HG03039 (cell line): ENCODE results near the gene PRPF6.

Experiments
- ATAC-seq: cut with Tn5 transposase; IDR thresholded peaks from one replicate; pipeline ENCODE4 v1.9.1; 2021; ENCODE audit warnings: mild to moderate bottlenecking, moderate library complexity; ENCODE audit not compliant: unreplicated experiment

Gene PRPF6

DNA sequence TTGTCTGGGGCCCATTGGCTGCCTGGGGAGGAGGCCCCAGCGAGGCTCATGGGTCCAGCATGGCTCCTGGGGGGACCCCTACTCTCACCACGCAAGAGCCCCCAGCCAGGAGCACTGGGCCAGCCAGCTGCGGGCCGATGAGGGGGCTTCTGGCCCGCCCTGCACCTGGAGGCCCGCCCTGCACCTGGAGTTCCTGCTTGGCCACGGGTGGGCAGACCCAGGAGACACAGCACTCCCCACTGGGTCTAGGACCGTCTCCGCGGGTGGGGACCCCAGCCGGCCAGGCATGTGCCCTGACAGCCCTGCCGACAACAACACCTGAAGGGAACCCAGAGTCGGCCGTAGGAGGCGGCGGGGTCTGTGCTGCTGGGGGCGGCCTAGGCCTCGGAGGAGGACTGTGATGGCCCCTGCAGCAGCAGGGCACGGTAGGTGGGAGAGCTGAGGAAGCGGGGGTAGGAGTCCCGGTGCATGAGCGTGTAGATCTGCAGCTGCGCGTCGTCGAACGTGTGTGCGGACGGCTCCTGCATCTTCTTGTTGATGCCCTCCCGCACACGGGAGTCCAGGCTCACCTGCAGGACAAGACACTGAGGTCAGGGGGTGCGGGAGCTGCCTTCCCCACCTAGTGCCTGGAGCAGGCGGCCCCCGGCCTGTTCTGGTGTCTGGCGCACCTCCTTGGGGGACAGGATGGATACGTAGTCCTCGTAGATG is 92.7 kb downstream of the PRPF6 start:
- ATAC-seq = no peak

DNA sequence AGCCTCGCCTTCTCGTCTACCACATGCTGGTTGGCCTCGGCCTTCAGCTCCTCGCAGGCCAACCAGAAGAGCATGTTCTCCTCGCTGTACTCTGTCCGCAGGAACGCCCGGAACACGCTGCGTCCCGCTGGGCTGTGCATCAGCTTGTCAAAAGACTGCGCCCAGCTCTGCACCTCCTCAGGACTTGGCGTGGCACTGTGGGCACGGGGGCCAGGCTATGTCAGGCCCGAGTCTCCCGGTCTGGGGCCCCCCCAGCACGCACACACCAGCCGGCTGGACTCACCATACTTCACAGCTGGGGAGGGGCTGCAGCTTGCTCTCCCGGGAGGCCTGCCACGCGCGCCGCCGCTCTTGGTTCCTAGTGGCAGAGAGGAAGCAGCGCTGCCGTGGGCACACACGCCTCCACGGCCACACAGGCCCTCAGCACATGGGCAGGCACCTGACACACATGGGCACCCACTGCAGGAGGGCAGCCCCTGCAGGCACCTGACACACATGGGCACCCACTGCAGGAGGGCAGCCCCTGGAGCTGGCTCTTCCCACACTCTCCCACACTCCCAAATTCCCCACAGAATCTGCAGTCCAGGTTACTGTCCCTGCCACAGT is 93.4 kb downstream of the PRPF6 start:
- no peak for ATAC-seq

DNA sequence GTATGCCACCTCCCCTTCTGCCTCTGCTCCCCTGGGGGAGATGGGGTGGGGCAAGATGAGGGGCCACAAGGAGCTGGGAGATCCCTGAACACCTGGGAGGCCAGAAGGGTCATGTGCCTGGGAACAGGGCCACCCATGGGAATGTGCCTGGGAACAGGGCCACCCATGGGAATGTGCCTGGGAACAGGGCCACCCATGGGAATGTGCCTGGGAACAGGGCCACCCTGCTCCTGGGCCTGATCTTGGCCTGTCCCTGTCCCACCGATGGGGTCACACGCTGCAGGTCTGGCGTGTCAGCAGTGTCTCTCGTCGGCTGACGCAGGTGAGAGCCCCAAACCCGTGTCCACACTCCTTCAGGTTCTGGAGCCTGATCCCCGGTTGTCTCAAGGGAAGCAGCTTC is 94.0 kb downstream of the PRPF6 start:
- no peak for ATAC-seq

DNA sequence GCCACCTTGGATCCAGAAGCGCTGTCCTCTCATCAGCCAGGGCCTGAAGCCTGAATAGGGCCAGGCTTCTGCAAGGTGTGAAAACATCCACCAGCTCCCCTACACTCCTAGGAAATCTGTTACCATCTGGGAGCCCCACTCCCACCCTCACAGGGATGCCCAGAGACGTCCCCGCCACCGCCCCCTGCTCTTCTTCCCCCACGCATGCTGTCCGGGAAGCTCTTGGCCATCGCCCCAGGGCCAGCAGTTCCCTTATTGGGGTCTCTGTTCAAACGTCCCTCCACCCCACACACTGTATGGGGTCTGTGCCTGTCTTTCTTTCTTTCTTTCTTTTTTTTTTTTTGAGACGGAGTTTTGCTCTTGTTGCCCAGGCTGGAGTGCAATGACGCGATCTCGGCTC is 94.6 kb downstream of the PRPF6 start:
- ATAC-seq = no peak

DNA sequence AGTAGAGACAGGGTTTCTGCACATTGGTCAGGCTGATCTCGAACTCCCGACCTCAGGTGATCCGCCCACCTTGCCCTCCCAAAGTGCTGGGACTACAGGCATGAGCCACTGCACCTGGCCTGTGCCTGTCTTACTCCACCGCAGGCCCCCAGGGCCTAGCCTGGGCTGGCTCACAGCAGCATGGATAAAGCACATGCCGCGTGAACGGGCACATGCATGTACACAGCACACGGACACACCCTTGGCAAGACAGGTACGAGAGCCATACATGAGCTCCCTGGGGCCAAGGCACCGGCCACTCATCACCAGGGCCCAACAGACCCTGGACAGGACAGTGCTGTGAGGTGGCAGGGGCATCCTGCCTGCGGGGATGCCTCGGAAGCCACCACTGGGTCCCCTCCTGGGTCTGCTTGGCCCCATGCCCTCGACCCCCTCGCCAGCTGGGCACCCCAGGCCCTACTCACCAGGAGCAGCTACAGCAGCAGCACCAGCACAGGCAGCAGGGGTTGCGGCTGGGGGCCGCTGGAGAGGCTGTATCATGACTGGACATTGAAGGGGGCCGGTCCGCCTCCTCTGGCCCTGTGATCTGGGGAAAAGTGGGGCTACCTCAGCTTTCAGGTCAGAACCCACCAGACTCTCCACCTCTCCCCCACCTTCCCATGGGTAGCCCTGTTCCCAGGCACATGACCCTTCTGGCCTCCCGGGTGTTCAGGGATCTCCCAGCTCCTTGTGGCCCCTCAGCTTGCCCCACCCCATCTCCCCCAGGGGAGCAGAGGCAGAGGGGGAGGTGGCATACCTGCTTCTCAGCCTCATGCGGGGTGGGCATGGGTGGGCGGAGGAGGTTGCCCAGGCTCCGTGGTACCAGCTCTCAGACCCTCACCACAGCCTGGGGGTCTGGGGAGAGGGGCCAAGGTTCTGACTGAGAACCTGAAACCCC is 95.4 kb downstream of the PRPF6 start:
- ATAC-seq = no peak

DNA sequence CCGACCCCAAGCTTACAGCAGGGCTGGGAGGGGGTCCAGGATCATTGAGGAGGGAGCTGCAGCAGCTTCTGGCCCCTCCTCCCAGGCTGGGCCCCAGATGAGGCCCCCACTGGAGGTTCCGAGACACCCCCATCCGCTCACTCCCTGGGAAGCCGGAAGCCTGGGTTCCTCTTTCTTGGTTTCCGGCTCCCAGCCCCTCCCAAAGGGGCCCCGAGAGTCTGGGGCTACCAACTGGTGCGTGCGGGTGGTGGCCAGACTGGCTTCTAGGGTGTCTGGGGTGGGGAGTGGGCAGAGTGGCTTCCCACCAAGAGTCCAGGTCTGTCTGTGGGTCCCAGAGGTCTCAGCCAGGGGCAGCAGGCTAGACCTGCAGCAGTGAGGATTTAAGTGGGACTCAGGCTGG is 96.2 kb downstream of the PRPF6 start:
- no peak for ATAC-seq

DNA sequence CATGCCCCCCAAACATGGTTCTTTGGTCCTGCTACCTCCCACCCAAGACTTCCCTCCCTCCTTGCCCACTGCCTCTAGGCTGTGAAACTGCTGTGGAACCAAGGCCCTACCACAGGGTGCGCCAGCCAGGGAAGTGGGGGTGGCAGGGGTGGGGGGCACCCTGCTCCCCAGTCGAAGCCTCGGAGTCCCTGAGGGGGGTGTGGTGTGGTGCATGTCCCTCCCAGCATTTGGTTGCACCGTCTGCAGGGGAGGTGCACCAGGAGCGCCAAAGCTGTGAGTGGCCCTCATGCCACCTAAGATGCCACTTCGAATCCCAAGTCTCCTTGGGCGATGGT is 96.6 kb downstream of the PRPF6 start:
- no peak for ATAC-seq

DNA sequence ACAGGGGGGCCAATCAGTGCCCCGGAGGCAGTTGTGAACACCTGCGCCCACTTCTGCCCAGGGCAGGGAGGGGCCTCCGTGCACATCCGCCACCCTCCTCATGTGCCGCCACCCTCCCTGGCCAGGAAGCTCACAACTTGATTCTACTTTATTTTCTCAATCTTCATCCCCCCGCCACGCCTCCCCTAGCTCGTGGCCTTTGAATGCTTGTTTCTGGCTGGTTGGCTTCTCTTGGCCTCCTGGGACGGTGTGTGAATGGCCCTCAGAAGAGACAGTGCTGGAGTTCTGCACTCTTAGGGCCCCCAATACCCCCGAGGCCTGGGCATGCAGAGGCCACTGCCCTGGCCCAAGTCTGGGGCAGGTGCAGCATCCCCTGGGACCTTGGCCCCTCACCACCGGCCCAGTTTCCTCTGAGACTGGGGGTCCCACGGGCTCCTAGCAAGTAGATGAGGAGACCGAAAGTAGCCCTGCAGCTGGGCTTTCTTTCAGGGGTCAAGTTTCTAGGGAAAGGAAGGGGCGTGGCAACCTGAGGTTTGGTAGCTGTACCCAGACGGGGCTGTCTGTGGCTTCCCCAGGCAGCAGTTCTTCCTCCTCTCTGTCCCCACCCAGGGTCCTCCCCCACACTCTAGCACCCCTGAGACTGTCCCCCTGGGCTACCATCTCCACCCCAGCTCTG is 97.1 kb downstream of the PRPF6 start:
- no peak for ATAC-seq

DNA sequence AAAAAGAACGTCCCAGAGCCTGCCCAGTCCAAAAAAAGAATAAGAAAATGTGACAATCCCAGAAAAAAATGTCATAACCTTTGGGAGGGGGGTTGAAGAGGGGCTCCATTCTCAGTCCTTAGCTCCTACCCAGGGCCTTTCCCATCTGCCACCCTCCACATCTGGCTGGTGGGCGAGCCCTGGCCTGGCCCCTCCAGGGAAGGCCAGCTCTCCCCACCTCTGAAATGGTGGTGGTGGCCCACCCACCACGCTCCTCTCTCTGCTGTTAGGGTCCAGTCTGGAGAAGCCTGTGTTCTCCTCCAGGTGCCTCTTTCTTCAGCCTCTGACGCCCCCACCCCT is 98.0 kb downstream of the PRPF6 start:
- ATAC-seq = no peak

DNA sequence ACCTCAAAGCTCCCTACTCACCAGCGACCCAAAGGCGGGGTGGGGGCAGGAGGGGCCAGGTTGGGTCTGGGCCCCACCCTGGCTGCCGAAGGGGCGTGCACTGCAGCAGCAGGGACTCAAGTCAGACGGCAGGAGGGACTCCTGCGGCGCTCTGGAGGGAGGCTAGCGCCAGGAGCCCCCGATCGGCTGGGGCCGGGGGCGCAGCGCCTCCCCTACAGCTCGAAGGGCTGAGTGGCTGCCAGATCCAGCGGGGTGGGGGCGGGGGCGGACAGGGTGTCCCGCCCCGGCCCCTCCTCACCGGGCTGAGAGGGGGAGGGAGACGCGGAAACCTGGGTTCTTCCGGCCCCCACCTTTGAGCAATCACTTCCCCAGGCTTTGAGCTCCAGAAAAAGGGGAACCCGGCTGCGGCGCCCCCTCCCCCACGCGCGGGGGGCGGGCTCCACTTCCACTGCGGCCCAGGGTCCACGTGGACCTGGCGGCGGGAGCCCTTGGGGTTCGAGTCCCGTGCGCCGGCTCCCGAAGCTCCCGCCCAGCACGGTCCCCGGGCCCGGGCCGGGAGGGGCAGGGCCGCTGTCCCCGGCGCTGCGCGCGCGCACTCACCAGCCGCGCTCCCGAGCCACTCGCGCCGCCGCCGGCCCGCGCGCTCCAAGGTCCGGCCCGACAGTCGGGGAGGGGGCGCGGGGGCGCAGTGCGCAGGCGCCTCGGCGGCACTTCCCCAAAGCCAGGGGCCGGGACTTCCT is 98.5 kb downstream of the PRPF6 start, which contains the start of gene RGS19:
TSS of gene RGS19 (minus strand) at position 246 of the 740 bp plus-strand sequence. CDS start 2,632 bp downstream, outside the sequence.
- peak; percentile 37 for ATAC-seq

DNA sequence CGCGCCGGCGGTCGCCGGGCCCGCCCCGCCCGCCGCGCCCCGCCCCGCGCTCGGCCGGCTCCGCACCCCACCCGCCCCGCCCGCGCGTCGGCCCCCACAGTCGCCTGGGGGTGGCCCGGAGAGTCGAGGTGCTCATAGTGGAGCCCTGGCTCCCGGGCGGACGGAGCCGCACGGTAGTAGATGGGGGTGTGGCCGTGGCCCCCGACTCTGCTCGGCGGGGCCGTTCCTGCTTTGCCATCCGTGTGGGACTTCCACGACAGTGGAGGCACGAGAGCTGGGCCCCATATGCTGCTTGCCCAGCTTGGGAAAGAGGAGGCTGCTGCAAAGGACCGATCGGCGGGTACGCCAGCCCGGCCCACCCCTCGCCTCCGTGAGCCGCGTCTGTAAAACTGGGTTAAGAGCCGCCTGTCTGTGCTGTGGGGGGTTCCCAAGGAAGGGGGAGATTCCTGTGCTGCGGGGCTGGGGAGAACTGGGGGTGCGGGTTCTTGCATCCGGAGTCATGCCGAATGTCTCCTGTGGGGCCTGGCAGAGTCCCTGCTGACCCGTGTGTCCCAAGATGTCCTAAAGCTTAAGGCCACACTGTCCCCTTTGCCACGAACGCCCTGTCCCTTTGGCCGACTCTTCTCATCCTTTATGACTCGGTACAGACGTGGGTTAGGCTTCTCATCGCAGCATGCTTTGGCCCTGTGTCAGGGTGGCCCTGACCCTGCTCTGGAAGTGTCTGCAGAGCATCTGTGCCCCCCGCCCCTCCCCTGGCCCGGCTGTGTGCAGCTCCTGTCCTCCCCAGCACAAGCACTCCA is 99.3 kb downstream of the PRPF6 start, which contains the start of gene OPRL1:
TSS of gene OPRL1 (plus strand) at position 70 of the 800 bp plus-strand sequence. CDS start 12,639 bp downstream, outside the sequence.
- peak; percentile 36 for ATAC-seq

DNA sequence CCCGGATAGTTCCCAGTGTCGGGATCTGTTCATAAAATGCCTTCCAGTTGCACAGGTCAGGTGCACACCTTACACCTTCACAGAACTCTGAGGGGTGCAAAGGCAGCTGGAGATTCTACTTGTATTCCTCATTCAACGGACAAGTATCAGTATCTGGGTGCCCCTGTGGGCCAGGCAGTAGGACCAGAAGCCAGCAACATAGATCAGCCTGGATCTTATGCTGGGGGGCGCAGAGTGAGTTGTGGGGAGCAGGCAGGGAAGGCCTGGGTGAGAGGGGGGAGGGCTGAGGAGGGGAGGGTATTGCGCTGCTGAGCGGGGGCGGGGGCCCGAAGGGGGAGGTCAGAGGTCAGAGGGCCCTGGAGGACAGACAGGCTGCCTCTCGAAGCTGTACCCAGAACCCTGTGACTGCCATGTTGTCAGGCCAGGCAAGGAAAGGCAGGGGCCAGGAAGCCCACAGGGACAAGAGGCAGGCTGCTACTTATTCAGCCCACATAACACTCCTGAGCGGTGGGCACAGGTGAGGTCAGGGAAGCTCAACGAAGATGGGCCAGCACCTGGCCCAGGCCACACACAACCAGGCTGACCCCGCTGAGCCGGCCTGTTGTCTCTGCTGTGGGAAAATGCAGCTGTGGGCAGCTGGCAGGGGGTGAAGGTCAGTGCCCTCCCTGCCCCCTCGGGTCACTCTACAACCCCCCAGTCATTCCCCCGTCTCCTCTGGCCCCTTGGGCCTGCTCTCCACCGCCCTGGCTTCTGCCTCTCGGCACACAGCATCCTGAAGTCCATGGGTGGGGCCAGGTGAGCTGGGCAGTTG is 100.1 kb downstream of the PRPF6 start:
- no peak for ATAC-seq

DNA sequence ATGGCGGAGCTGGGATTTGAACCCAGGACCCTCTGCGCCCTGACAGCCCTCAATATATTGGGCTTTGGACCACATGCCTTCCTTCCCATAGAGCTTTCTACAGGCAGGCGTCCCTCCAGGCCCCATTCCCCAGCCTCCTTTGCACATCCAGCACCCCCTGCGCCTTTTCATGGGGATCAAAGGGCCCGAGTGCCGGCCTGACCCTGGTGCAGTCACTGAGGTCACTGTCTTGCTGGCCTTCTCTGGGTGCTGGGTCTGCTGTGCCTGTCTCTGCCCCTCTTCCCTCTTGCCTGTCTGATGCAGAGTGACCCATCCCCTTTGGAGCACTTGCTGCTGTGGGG is 100.7 kb downstream of the PRPF6 start:
- ATAC-seq = no peak

DNA sequence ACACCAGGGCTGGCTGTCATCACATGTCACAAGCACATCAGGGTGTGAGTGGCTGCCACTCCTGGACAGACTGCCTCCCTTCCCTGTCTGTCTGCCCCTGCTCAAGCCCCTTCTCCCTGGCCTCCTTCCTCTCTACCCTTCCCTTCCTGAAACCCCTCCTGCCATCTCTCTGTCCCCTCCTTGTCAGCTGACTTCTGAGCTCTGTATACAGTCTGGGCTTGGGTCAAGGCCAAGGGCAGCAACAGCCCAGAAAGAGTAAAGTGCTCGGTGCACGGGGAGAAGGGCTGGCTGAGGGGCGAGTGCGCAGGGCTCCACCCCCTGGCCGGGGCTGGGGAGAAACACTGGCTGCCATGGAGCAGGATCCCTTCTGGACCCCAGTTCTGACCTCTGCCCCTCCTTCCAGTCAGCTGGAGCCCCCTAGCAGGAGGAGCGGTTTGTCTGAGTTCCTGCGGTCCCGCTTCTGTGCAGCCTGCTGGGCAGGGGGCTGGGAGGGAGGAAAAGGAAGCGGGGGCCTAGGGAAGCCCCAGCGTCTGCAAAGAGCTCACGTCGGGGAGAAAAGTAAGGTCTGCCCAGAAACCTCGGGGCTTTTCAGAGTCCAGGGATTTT is 101.3 kb downstream of the PRPF6 start:
- ATAC-seq = no peak
